AG09319 (cell line): Measurements from ENCODE around the gene CHRNA4.

Experiments
- DNase-seq: peaks from one replicate; pipeline ENCODE4 v3.0.0-alpha.2; 2010; ENCODE audit warnings: low read depth; ENCODE audit errors: extremely low read depth
- TF ChIP-seq, protein P1 (sequence below): IDR thresholded peaks from 2 replicates; pipeline ENCODE4 v1.5.1; 2011; ENCODE audit warnings: low read depth, mild to moderate bottlenecking, inconsistent platforms, low read length, moderate library complexity

Gene CHRNA4

DNA sequence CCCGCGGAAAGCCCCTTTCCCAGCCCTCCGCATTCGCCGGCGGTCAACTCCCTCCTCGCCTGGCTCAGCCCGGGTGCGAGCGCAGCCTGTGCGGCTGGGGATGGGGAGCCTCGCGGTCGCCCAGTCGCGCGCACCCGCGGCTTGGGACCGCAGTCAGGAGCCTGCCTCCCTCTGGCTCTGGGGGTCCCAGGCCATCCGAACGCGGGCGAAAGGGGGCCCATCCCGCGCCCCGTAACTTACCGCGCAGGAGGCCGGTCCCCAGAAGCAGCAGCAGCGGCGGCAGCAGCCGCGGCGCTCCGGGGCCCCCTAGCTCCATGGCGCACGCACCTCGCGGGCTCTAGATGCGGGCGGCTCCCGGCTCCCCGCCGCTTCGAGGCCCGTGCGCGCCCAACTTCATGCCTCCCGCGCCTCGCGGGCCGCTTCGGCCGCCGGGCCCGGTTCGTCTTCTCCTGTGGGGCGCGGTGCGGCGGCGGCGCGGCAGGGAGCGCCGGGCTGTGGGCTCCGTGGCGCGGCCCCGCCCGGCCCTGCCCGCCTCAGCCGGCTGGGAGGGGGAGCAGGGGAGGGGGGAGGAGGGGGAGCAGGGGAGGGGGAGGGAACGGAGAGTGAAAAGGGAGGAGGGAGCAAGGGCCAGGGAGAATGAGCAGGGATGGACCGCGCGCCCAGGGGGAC is at the start of gene CHRNA4:
TSS of gene CHRNA4 (minus strand) at position 500 of the 669 bp plus-strand sequence. CDS start at position 316, 184 bp downstream.
- no peak for DNase-seq
- TF ChIP-seq, protein P1, sequence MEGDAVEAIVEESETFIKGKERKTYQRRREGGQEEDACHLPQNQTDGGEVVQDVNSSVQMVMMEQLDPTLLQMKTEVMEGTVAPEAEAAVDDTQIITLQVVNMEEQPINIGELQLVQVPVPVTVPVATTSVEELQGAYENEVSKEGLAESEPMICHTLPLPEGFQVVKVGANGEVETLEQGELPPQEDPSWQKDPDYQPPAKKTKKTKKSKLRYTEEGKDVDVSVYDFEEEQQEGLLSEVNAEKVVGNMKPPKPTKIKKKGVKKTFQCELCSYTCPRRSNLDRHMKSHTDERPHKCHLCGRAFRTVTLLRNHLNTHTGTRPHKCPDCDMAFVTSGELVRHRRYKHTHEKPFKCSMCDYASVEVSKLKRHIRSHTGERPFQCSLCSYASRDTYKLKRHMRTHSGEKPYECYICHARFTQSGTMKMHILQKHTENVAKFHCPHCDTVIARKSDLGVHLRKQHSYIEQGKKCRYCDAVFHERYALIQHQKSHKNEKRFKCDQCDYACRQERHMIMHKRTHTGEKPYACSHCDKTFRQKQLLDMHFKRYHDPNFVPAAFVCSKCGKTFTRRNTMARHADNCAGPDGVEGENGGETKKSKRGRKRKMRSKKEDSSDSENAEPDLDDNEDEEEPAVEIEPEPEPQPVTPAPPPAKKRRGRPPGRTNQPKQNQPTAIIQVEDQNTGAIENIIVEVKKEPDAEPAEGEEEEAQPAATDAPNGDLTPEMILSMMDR, result no peak

DNA sequence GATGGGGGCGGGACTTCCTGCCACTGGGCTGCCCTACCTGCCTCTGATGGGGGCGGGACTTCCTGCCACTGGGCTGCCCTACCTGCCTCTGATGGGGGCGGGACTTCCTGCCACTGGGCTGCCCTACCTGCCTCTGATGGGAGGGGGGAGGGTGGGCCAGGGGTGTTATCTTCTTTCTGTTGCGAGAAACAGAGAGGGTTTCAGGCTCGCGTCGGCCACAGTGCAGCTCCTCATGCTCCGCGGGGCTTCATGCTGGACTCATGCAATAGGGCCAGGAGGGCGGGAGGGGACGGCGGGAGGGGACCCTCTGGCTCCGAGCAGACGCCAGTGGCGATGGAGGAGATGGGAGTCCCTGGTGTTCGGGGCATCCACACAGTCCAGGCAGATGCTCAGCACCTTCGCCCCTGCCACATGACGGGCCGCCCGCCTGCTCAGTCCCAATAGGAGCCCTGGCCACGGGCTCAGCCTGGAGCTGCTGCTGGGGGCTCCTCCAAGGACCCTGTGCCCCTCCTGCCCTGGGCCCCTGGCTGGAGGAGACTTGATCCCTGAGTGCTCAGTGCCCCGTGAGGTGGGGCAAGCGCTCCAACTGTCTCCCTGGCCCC is 48.8 kb upstream of the CHRNA4 start:
- no peak for DNase-seq
- TF ChIP-seq, protein P1, result no peak

DNA sequence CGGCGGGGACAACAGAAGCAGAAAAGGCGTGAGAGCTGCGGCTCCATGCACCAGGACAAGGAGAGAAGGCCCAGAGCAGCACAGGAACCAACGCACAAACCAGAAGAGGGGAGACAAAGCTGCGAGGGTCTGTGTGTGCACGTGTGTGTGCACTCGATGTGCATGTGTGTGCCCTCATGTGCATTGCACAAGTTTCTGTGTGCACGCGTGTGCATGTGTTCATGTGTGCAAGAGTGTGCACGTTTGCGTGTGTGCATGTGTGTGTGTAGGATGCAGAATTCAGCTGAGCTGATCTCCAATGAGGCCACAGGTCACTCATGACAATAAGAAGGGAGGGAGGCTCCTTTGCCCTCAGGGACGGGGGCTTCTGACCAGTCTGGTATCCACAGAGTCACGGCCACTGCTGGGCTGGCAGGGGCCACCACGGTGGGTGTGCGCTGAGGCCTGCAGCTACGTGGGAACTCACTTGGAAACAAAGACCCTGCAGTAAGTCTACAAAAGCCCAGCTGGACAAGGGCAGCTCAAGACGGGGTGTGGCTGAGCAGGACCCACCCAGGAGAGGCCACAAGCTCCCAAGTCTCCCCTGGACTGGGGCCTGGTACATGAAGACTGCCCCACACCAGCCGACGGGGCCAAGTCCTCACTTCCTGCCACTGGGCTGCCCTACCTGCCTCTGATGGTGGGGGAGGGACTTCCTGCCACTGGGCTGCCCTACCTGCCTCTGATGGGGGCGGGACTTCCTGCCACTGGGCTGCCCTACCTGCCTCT is 48.1 kb upstream of the CHRNA4 start:
- TF ChIP-seq, protein P1, result no peak
- DNase-seq, result no peak

DNA sequence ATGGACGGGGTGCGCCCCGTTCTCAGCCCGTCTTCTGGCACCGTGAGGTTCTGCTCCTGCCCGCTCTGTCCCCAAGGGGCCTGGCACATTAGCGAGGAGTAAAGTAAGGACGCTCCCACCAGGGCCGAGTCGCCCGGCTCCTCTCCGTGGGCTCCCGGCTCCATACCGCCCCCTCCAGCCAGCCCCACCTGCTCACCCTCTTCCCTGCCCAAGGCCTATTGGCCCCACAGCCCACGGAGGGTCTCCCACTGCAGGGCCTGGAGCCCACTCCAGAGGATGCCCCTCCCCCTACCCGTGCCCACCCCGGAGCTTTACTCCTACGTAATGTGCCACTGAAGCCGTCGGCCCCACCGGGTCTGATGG is 47.5 kb upstream of the CHRNA4 start:
- no peak for DNase-seq
- TF ChIP-seq, protein P1, result no peak

DNA sequence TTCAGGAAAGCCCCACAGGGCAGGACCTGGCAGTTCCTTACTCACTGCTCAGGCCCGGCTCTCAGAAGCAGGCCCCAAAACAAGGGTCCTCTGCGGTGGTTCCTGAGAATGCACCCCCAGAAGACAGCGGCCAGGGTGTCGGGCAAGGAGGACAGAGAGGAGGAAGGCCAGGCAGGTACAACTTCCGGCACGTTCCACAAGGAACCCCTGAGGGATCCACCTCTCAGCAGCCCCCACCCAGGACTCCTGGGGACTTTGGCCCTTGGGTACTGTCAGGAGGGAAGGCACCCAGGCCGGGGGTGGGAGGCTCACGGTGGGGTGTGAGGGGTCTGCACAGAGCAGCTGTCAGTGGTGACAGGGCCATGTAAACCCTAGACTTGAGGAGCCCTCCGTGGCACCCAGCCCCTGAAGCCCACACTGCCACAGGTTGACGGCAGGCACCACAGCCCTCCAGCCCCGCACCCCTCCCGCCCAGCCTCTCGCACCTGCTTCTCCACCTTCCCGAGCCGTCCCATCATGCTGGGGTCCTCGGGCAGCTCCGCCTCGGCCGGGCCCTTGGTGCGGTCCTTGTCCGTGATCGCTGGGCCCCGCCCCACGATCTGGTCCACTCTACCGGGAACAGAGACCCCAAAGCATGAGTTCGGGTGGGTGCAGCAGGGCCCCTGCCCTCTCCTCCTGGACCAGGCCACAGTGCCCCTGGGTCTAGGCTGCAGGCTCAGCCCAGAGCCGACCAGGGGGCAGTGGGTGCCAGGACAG is 47.0 kb upstream of the CHRNA4 start:
- TF ChIP-seq, protein P1, result no peak
- DNase-seq, result no peak

DNA sequence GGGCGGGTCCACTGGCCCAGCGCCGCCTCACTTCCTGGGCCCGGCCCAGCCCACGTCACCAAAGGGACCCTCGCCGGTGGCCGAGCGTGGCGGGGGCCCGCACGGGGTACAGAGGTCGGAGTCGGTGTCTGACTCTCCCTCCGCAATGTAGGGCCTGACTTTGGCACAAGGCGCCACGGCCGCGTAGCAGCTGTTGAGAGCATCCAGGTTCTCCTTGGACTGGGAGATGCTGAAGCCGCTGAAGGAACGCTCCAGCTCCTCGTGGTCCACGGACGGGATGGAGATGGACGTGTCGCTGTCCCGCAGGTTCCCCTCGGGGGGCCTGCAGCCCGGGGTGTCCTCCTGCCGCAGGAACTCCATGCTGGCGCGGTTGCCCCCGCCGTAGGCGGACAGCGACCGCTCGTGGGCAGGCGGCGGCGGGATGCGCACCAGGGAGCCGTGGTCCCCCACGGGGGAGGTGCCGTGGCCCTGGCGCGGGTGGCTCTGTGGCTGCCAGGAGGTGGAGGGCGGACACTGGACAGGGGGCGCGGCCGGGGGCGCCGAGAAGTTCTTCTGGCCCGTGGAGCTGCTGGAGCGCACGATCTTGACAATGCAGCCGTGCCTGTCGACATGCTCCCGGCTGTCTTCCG is 45.6 kb upstream of the CHRNA4 start:
- TF ChIP-seq, protein P1, result no peak
- no peak for DNase-seq
